ENCODE measurements around the gene DHX57. TPM values are rescaled to one million over a fixed set of nuclear protein-coding genes. Genes with fewer than 3 reads are reported as not detected.

Gene DHX57
- total RNA-seq, 1 donor from 2014 or later: 33.9 TPM

DNA sequence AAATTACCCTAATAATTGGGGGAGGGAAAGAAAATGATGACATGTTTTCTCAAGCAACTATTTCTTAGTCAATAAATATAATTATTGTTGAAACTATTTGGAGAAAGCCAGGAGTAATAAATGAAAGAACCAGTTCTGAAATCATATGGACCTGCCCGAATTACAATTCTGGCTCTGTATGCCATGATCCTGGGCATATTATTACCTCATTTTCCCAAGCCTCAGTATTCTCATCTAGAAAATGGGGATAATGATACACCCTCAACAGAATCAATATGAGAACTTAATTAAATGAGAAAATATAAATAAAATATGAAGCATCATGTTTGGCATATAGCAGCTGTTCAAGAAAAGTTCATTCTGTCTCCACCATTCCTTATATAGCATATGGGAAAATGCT, 36.9 kb upstream of the DHX57 start:
- no peak overlapping the region for H3K4me2 ChIP-seq
- H3F3A ChIP-seq (ENCODE audit: low read depth): no peaks in the 10 kb centered on the region
- H3K4me1 Mint-ChIP-seq: no peaks in the 10 kb centered on the region
- no peak overlapping the region for H3K4me3 Mint-ChIP-seq
- H3K4me1 ChIP-seq: no peaks in the 10 kb centered on the region
- no peaks in the 10 kb centered on the region for H3K36me3 Mint-ChIP-seq
- H3K9ac ChIP-seq: no peak overlapping the region
- no peak overlapping the region for H3K27ac Mint-ChIP-seq
- H3K27ac ChIP-seq: no peak overlapping the region
- H3K36me3 ChIP-seq: no peaks in the 10 kb centered on the region
- no peak overlapping the region for H2AFZ ChIP-seq (replicated peaks)
- H3K27me3 ChIP-seq: no peaks in the 10 kb centered on the region
- no peaks in the 10 kb centered on the region for H4K20me1 ChIP-seq (ENCODE audit: low read depth)
- no peaks in the 10 kb centered on the region for H3K9me3 Mint-ChIP-seq
- DNase-seq (ENCODE audit: low spot score): no peak
- H3K9me3 ChIP-seq (ENCODE audit: low read depth): no peaks in the 10 kb centered on the region
- H3K27me3 Mint-ChIP-seq (ENCODE audit: insufficient read depth, low read depth): no peaks in the 10 kb centered on the region
- H3K4me3 ChIP-seq: no peak overlapping the region
- TF ChIP-seq EZH2phosphoT487 (IDR thresholded peaks at IDR 0.05): no peak
- TF ChIP-seq EZH2 (IDR thresholded peaks at IDR 0.05): no peak
- TF ChIP-seq, protein P1, sequence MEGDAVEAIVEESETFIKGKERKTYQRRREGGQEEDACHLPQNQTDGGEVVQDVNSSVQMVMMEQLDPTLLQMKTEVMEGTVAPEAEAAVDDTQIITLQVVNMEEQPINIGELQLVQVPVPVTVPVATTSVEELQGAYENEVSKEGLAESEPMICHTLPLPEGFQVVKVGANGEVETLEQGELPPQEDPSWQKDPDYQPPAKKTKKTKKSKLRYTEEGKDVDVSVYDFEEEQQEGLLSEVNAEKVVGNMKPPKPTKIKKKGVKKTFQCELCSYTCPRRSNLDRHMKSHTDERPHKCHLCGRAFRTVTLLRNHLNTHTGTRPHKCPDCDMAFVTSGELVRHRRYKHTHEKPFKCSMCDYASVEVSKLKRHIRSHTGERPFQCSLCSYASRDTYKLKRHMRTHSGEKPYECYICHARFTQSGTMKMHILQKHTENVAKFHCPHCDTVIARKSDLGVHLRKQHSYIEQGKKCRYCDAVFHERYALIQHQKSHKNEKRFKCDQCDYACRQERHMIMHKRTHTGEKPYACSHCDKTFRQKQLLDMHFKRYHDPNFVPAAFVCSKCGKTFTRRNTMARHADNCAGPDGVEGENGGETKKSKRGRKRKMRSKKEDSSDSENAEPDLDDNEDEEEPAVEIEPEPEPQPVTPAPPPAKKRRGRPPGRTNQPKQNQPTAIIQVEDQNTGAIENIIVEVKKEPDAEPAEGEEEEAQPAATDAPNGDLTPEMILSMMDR (IDR thresholded peaks at IDR 0.05): no peak
- H3K79me2 ChIP-seq (ENCODE audit: low read depth): no peaks in the 10 kb centered on the region

DNA sequence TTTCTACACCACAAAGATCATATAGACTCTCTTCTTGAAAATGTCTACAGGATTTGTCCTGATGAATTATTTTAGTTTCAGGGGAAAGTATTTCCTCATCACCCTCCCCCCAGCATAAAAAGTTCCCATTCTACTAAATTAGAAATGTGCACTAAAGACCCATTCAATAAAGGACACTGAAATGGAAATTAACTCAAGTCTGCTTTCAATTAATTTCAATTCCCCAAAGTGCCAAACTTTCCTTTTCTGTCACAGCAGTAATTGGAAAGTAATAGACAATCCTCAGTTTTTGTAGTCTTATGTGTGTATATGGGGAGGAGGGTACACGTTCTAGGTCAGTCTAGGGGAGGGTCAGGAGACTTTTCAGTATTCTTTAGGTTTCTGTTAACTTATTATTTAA, 35.5 kb upstream of the DHX57 start:
- Histone ChIP-seq H3K9me3 (ENCODE audit: low read depth) (no peaks in the 10 kb centered on the region), H3K9ac (no peak overlapping the region), H3K27ac (no peak overlapping the region), H3K4me1 (no peaks in the 10 kb centered on the region), H3K27me3 (no peaks in the 10 kb centered on the region), H3K4me3 (no peak overlapping the region), H3K36me3 (no peaks in the 10 kb centered on the region), H3K4me2 (no peak overlapping the region), H3K79me2 (ENCODE audit: low read depth) (no peaks in the 10 kb centered on the region), H3F3A (ENCODE audit: low read depth) (no peaks in the 10 kb centered on the region), H2AFZ (replicated peaks) (no peak overlapping the region), H4K20me1 (ENCODE audit: low read depth) (no peaks in the 10 kb centered on the region)
- DNase-seq (ENCODE audit: low spot score): no peak
- H3K4me3 Mint-ChIP-seq: no peak overlapping the region
- no peaks in the 10 kb centered on the region for H3K4me1 Mint-ChIP-seq
- no peaks in the 10 kb centered on the region for H3K9me3 Mint-ChIP-seq
- no peak overlapping the region for H3K27ac Mint-ChIP-seq
- TF ChIP-seq EZH2phosphoT487 (IDR thresholded peaks at IDR 0.05): no peak
- TF ChIP-seq, protein P1 (IDR thresholded peaks at IDR 0.05): no peak
- no peak for TF ChIP-seq EZH2 (IDR thresholded peaks at IDR 0.05)
- H3K36me3 Mint-ChIP-seq: no peaks in the 10 kb centered on the region
- no peaks in the 10 kb centered on the region for H3K27me3 Mint-ChIP-seq (ENCODE audit: insufficient read depth, low read depth)

DNA sequence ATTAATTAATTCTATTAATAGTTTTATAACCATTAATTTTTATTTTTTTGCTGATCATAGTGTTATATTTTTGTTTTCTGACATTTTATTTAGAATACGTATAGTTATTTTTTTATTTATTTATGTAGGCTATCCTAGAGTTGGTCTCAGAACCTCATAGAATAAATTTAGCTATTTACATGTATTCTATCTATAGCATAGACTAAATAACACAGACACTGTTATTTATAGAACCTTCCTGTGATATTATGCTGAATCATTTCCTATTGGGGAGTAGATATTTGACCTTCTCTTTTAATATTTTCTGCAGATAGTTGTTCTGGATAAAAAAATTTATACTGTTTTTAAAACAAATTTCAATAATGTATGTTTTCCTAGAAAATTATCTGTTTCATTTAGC, 34.1 kb upstream of the DHX57 start:
- H2AFZ ChIP-seq (replicated peaks): no peak overlapping the region
- H3K4me3 ChIP-seq: no peak overlapping the region
- H3K4me3 Mint-ChIP-seq: no peak overlapping the region
- no peak overlapping the region for H3K9ac ChIP-seq
- no peaks in the 10 kb centered on the region for H3K36me3 ChIP-seq
- TF ChIP-seq, protein P1 (IDR thresholded peaks at IDR 0.05): no peak
- TF ChIP-seq EZH2phosphoT487 (IDR thresholded peaks at IDR 0.05): no peak
- no peak for TF ChIP-seq EZH2 (IDR thresholded peaks at IDR 0.05)
- H3K36me3 Mint-ChIP-seq: no peaks in the 10 kb centered on the region
- H3K27ac ChIP-seq: no peak overlapping the region
- H3K4me1 ChIP-seq: no peaks in the 10 kb centered on the region
- H3F3A ChIP-seq (ENCODE audit: low read depth): no peaks in the 10 kb centered on the region
- H3K9me3 Mint-ChIP-seq: no peaks in the 10 kb centered on the region
- no peaks in the 10 kb centered on the region for H3K27me3 ChIP-seq
- H3K4me2 ChIP-seq: no peak overlapping the region
- H3K9me3 ChIP-seq (ENCODE audit: low read depth): no peaks in the 10 kb centered on the region
- no peak overlapping the region for H3K27ac Mint-ChIP-seq
- H3K79me2 ChIP-seq (ENCODE audit: low read depth): no peaks in the 10 kb centered on the region
- peaks cover under 1% of the 10 kb centered on the region for H3K27me3 Mint-ChIP-seq (ENCODE audit: insufficient read depth, low read depth)
- no peak for DNase-seq (ENCODE audit: low spot score)
- no peaks in the 10 kb centered on the region for H3K4me1 Mint-ChIP-seq
- H4K20me1 ChIP-seq (ENCODE audit: low read depth): no peaks in the 10 kb centered on the region
